Pancreas (tissue), 10 donors: ENCODE results near the gene EEF1A2. TPM values are rescaled to one million over a fixed set of nuclear protein-coding genes. Genes with fewer than 3 reads are reported as not detected.

ENCODE experiments used
- ATAC-seq, 4 donors: fragments of 200-7000 bp; cut with Tn5 transposase; one replicate each; pipeline versions ENCODE4 v1.8.0 to v1.9.1; 2020; ENCODE audit warnings: mild to moderate bottlenecking in 4 of 4, moderate library complexity in 4 of 4
- DNase-seq, 6 donors: peaks; one replicate each; pipeline ENCODE4 v3.0.0-alpha.2; 2020
- FAIRE-seq: peaks from 2 replicates; lab custom pipeline; 2012; peaks lifted over from hg19 to GRCh38; lab: Jason Lieb, UNC
- H3K27ac ChIP-seq, 4 donors: fragments of 200-600 bp; sonication (generic); 1 replicate in 3 of 4; 2 replicates in 1 of 4; pipeline versions ENCODE4 v1.5.0 to v1.8.0; 2020
- H3K27me3 ChIP-seq, 4 donors: fragments of 200-600 bp; one replicate each; pipeline ENCODE4 v1.8.0; 2021
- H3K36me3 ChIP-seq, 3 donors: fragments of 200-600 bp; sonication (generic) in 1 of 3; one replicate each; pipeline versions ENCODE4 v1.5.0 to v1.8.0; 2020 to 2021
- H3K4me1 ChIP-seq, 3 donors: fragments of 200-600 bp; one replicate each; pipeline ENCODE4 v1.8.0; 2021
- H3K4me3 ChIP-seq, 4 donors: fragments of 200-600 bp; sonication (generic) in 2 of 4; one replicate each; pipeline versions ENCODE4 v1.5.0 to v1.8.0; 2020 to 2021
- H3K9me3 ChIP-seq, 4 donors: fragments of 200-600 bp; one replicate each; pipeline ENCODE4 v1.8.0; 2021
- WGBS, 2 donors: extraction: QIAGEN DNeasy Blood & Tissue Kit; methylation state at CpG; one replicate each; pipeline ENCODE4 v1.1.7; 2013; 5-methylcytosine and 5-hydroxymethylcytosine counted together
- intact Hi-C, 3 donors: fragments of 100-400 bp; cut with DNase I; formaldehyde crosslinking; loops; one replicate each; pipeline versions ENCODE4 v1.11.1 to v1.14.2; 2022
- polyA plus RNA-seq, 2 donors: library from polyadenylated mRNA; stranded (reverse); fragments of 200-250 nt; gene quantifications; one replicate each; pipeline ENCODE4 v1.2.3, GENCODE V29; 2013
- total RNA-seq, 6 donors: library from RNA; stranded (reverse); fragmentation: NEBNext Ultra II Directional in 4 of 6; extraction: Animal tissue kit (Norgen Biotek cat#: 25700) in 4 of 6; gene quantifications; one replicate each; pipeline versions ENCODE4 v1.2.1 to v1.2.4, GENCODE V29; 2021 to 2023
- TF ChIP-seq, protein P1 (sequence below), 4 donors: fragments of 200-600 bp; sonication (generic) in 3 of 4; IDR thresholded peaks; one replicate each; pipeline versions ENCODE4 v1.5.0 to v1.8.0; 2021; ENCODE audit warnings: antibody characterized with exemption in 4 of 4
- donor health status: healthy with polysubstance abuse.
- donor health status: DM: no; HTN: no; CAD: no; lungs with moderate emphysema.
- donor health status: DM: no; HTN: no; CAD: no.
- donor health status: control.
- donor health status: control.
- donor health status: Bipolar disorder and iron deficiency.
- donor health status: DM: yes; HTN: yes; CAD: no.
- donor health status: DM: no; HTN: no; CAD: no.
- donor health status: DM: no; HTN: no; CAD: no.
- donor health status: DM: yes; HTN: yes; CAD: no.

EEF1A2 gene
- total and polyA plus RNA-seq, 8 donors: 5.0 to 86.9 (median 19.7) TPM

GRCh38 chr20:63493563-63494020 is 5.3 kb downstream of the EEF1A2 start:
- intact Hi-C loops: no loop called here
- H3K27ac ChIP-seq: no peak overlapping the region
- no peak overlapping the region for H3K4me3 ChIP-seq
- FAIRE-seq (no peak), DNase-seq (peak in 3 of 6 donors; percentile 28 to 74 (median 51)), ATAC-seq (no peak)
- H3K4me1 ChIP-seq: peaks cover 0 to 3% (median 0%) of the 10 kb centered on the region in 3 donors
- TF ChIP-seq, protein P1, sequence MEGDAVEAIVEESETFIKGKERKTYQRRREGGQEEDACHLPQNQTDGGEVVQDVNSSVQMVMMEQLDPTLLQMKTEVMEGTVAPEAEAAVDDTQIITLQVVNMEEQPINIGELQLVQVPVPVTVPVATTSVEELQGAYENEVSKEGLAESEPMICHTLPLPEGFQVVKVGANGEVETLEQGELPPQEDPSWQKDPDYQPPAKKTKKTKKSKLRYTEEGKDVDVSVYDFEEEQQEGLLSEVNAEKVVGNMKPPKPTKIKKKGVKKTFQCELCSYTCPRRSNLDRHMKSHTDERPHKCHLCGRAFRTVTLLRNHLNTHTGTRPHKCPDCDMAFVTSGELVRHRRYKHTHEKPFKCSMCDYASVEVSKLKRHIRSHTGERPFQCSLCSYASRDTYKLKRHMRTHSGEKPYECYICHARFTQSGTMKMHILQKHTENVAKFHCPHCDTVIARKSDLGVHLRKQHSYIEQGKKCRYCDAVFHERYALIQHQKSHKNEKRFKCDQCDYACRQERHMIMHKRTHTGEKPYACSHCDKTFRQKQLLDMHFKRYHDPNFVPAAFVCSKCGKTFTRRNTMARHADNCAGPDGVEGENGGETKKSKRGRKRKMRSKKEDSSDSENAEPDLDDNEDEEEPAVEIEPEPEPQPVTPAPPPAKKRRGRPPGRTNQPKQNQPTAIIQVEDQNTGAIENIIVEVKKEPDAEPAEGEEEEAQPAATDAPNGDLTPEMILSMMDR (IDR thresholded peaks at IDR 0.05): no peak
- 50 to 62% methylated on average over 13 of the region's 13 CpGs for WGBS, 2 donors
- H3K36me3 ChIP-seq: no peaks in the 10 kb centered on the region
- no peaks in the 10 kb centered on the region for H3K27me3 ChIP-seq
- H3K9me3 ChIP-seq: no peaks in the 10 kb centered on the region

- Histone ChIP-seq H3K27me3 (no peaks in the 10 kb centered on the region), H3K27ac (no peak overlapping the region), H3K4me1 (peaks cover 0 to 3% (median 0%) of the 10 kb centered on the region in 3 donors), H3K4me3 (no peak overlapping the region), H3K9me3 (no peaks in the 10 kb centered on the region), H3K36me3 (no peaks in the 10 kb centered on the region)
- peak in 1 of 6 donors; percentile 22 for DNase-seq
- WGBS, 2 donors: 79 to 88% methylated on average over 14 of the region's 14 CpGs
- TF ChIP-seq, protein P1 (IDR thresholded peaks at IDR 0.05): no peak
- intact Hi-C loops: no loop called here
- FAIRE-seq: no peak
- no peak for ATAC-seq
Observed at GRCh38 chr20:63492982-63493381, 5.9 kb downstream of the EEF1A2 start.

DNA sequence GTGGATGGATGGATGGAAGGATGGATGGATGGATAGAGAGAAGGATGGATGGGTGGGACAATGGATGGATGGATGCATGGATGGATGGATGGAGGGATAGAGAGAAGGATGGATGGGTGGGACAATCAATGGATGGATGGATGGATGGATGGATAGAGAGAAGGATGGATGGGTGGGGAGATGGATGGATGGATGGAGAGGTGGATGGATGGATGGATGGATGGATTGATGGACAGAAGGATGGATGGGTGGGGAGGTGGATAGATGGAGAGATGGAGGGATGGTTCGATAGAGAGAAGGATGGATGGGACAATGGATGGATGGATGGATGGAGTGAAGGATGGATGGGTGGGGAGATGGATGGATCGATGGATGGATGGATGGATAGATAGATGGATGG is 6.4 kb downstream of the EEF1A2 start:
- H3K9me3 ChIP-seq: no peaks in the 10 kb centered on the region
- no peak overlapping the region for H3K4me3 ChIP-seq
- no peak for FAIRE-seq
- no peak for DNase-seq
- ATAC-seq: no peak
- intact Hi-C loops: no loop called here
- no peak overlapping the region for H3K27ac ChIP-seq
- 70 to 90% methylated on average over 2 of the region's 2 CpGs for WGBS, 2 donors
- H3K27me3 ChIP-seq: no peaks in the 10 kb centered on the region
- H3K4me1 ChIP-seq: peaks cover 0 to 3% (median 0%) of the 10 kb centered on the region in 3 donors
- TF ChIP-seq, protein P1 (IDR thresholded peaks at IDR 0.05): no peak
- no peaks in the 10 kb centered on the region for H3K36me3 ChIP-seq

GRCh38 chr20:63491635-63492230 is 7.2 kb downstream of the EEF1A2 start:
- Histone ChIP-seq H3K36me3 (no peaks in the 10 kb centered on the region), H3K9me3 (no peaks in the 10 kb centered on the region), H3K27me3 (no peaks in the 10 kb centered on the region), H3K4me1 (peaks cover 0 to 3% (median 0%) of the 10 kb centered on the region in 3 donors), H3K4me3 (no peak overlapping the region), H3K27ac (no peak overlapping the region)
- FAIRE-seq: no peak
- ATAC-seq: no peak
- 44 to 55% methylated on average over 4 of the region's 4 CpGs for WGBS, 2 donors
- DNase-seq: no peak
- TF ChIP-seq, protein P1 (IDR thresholded peaks at IDR 0.05): no peak
- intact Hi-C loops: no loop called here

DNA sequence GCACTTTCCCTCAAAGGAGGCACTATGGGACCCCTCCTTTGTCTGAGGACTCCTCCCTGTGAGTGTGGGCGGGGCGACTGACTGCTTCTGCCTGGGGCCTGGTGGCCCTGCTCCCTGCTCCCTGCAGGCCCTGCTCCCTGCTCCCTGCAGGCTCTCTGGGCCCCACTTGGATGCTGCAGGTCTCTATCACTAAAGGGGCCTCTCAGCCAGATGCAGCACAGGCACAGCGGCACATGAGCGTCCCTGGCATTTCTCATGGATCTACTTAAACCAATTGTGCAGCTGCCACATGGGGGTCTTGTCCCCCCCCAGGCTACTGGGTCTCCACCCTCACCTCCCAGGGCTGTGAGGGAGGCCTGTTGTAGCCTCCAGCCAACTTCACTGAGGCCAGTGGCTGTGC is 7.8 kb downstream of the EEF1A2 start:
- Histone ChIP-seq H3K27me3 (no peaks in the 10 kb centered on the region), H3K9me3 (no peaks in the 10 kb centered on the region)
- 46 to 58% methylated on average over 4 of the region's 4 CpGs for WGBS, 2 donors

More for the DNA sequence above, 7.8 kb downstream of the EEF1A2 start:
- DNase-seq: peak in 2 of 6 donors; percentile 5 to 43
- Histone ChIP-seq H3K27ac (no peak overlapping the region), H3K4me3 (no peak overlapping the region), H3K4me1 (no peaks in the 10 kb centered on the region), H3K36me3 (no peaks in the 10 kb centered on the region)
- TF ChIP-seq, protein P1 (IDR thresholded peaks at IDR 0.05): no peak
- FAIRE-seq: no peak
- intact Hi-C loops: no loop called here
- ATAC-seq: no peak
